Measurements from ENCODE around the gene PRR20G. TPM values are rescaled to one million over a fixed set of nuclear protein-coding genes. Genes with fewer than 3 reads are reported as not detected.
"Not testable (repeated sequence)": the region's sequence is repeated elsewhere in the genome, so short reads cannot be mapped to it uniquely, and the experiment has no call there.

PRR20G gene
- total RNA-seq, 1 donor from 2014 or later, result not detected

GRCh38 chr3:127304121-127304744 is 16.4 kb upstream of the PRR20G start:
- DNase-seq (ENCODE audit: low spot score in 2 of 2), result no peak
- no peak for FAIRE-seq

GRCh38 chr3:127299276-127299675 is 11.4 kb upstream of the PRR20G start:
- FAIRE-seq (no peak), DNase-seq (ENCODE audit: low spot score in 2 of 2) (no peak)

GRCh38 chr3:127296959-127297358 is 9.1 kb upstream of the PRR20G start:
- no peak for DNase-seq (ENCODE audit: low spot score in 2 of 2)
- FAIRE-seq, result no peak

GRCh38 chr3:127296166-127296565 is 8.3 kb upstream of the PRR20G start:
- FAIRE-seq, result no peak
- DNase-seq (ENCODE audit: low spot score in 2 of 2), result no peak

GRCh38 chr3:127293650-127294049 is 5.8 kb upstream of the PRR20G start:
- not testable (repeated sequence) for DNase-seq (ENCODE audit: low spot score in 2 of 2); FAIRE-seq

- no peak for DNase-seq (ENCODE audit: low spot score in 2 of 2)
- no peak for FAIRE-seq
These were observed 3.8 kb upstream of the PRR20G start for GRCh38 chr3:127291611-127292010.

- DNase-seq (ENCODE audit: low spot score in 2 of 2) (no peak), FAIRE-seq (no peak)
These were observed 3.3 kb upstream of the PRR20G start for GRCh38 chr3:127291114-127291513.

GRCh38 chr3:127289706-127290575 is 2.1 kb upstream of the PRR20G start:
- FAIRE-seq (no peak), DNase-seq (ENCODE audit: low spot score in 2 of 2) (no peak)

GRCh38 chr3:127288921-127289705 is 1.3 kb upstream of the PRR20G start:
- FAIRE-seq (no peak), DNase-seq (ENCODE audit: low spot score in 2 of 2) (no peak)

GRCh38 chr3:127288343-127288742 is 497 bp upstream of the PRR20G start:
- FAIRE-seq, result no peak
- DNase-seq (ENCODE audit: low spot score in 2 of 2), result no peak

- no peak for DNase-seq (ENCODE audit: low spot score in 2 of 2)
- no peak for FAIRE-seq
These were observed 1.2 kb downstream of the PRR20G start for GRCh38 chr3:127286571-127287140.

- FAIRE-seq (no peak), DNase-seq (ENCODE audit: low spot score in 2 of 2) (no peak)
These were observed 3.6 kb downstream of the PRR20G start for GRCh38 chr3:127284258-127284657.

GRCh38 chr3:127277561-127277960 is 10.3 kb downstream of the PRR20G start:
- FAIRE-seq (no peak), DNase-seq (ENCODE audit: low spot score in 2 of 2) (no peak)

GRCh38 chr3:127276995-127277394 is 10.9 kb downstream of the PRR20G start:
- no peak for FAIRE-seq
- no peak for DNase-seq (ENCODE audit: low spot score in 2 of 2)

- DNase-seq (ENCODE audit: low spot score in 2 of 2), result no peak
- FAIRE-seq, result no peak
These were observed 11.4 kb downstream of the PRR20G start for GRCh38 chr3:127276396-127276795.

GRCh38 chr3:127275287-127275781 is 12.5 kb downstream of the PRR20G start:
- no peak for FAIRE-seq
- DNase-seq (ENCODE audit: low spot score in 2 of 2), result no peak

GRCh38 chr3:127274200-127274760 is 13.6 kb downstream of the PRR20G start:
- FAIRE-seq (no peak), DNase-seq (ENCODE audit: low spot score in 2 of 2) (no peak)

GRCh38 chr3:127273206-127273605 is 14.6 kb downstream of the PRR20G start:
- FAIRE-seq (no peak), DNase-seq (ENCODE audit: low spot score in 2 of 2) (no peak)

- FAIRE-seq, result no peak
These were observed 21.7 kb downstream of the PRR20G start for GRCh38 chr3:127266186-127266585.

GRCh38 chr3:127265581-127265981 is 22.3 kb downstream of the PRR20G start:
- DNase-seq (ENCODE audit: low spot score in 2 of 2) (no peak), FAIRE-seq (no peak)

More at GRCh38 chr3:127266186-127266585, 21.7 kb downstream of the PRR20G start:
- DNase-seq (ENCODE audit: low spot score in 2 of 2), result no peak
